HEK293T (cell line): ENCODE data around the gene BFSP2.

Source experiments
- ARNT ChIP-seq: fragments of 450-650 bp; IDR thresholded peaks from 2 replicates; pipeline ENCODE4 v1.6.1; 2017; ENCODE audit warnings: mild to moderate bottlenecking
- CTBP1 ChIP-seq: fragments of 450-650 bp; IDR thresholded peaks from 2 replicates; pipeline ENCODE4 v1.6.1; 2016; ENCODE audit warnings: borderline replicate concordance
- FOXK2 ChIP-seq: fragments of 450-650 bp; IDR thresholded peaks from 2 replicates; pipeline ENCODE4 v1.6.1; 2016; ENCODE audit warnings: mild to moderate bottlenecking
- FOXM1 ChIP-seq: fragments of 450-650 bp; IDR thresholded peaks from 2 replicates; pipeline ENCODE4 v1.6.1; 2017; ENCODE audit warnings: mild to moderate bottlenecking, borderline replicate concordance
- NFRKB ChIP-seq: fragments of 450-650 bp; IDR thresholded peaks from 2 replicates; pipeline ENCODE4 v1.6.1; 2016; ENCODE audit warnings: mild to moderate bottlenecking, moderate library complexity
- ZNF384 ChIP-seq: fragments of 450-650 bp; IDR thresholded peaks from 2 replicates; pipeline ENCODE4 v1.6.1; 2016
- TF ChIP-seq, protein P1 (sequence below): fragments of 450-650 bp; IDR thresholded peaks from 2 replicates; pipeline ENCODE4 v1.6.1; 2016

DNA sequence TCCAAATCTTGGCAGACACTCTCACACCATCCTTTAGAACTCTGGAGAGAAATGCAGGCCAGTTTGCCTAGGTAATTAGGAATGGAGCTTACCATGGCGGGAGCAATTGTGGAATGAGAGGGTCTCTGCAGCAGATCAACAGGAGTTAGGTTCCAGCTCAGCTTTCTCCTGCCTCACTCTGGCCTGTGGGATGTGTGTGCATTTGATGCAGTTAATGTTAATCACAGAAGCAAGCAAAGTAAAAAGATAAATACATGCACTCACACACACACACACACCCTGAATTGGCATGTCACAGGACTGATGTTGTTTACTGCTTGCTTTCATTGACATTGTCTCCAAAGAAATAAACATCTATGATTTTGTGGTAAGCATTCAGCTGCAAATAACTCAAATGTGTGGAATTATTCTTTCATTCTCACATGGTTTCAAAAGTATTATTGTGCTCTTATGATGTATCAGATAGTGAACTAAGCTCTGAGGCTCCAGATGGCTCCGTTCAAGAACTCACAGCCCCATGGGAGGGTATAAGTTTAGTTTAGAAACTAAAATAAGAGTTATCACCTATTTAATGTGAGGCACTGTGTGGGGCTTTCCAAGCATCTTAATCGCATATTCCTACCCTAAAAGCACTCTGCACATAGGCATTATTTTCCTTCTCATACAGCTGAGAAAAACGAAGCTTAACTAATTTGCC lies 31.3 kb upstream of the BFSP2 start:
- TF ChIP-seq, protein P1, sequence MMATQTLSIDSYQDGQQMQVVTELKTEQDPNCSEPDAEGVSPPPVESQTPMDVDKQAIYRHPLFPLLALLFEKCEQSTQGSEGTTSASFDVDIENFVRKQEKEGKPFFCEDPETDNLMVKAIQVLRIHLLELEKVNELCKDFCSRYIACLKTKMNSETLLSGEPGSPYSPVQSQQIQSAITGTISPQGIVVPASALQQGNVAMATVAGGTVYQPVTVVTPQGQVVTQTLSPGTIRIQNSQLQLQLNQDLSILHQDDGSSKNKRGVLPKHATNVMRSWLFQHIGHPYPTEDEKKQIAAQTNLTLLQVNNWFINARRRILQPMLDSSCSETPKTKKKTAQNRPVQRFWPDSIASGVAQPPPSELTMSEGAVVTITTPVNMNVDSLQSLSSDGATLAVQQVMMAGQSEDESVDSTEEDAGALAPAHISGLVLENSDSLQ: no peak
- TF ChIP-seq FOXK2 (no peak), NFRKB (no peak), ZNF384 (no peak), ARNT (no peak), FOXM1 (no peak), CTBP1 (no peak)
